GM19324 (cell line): ENCODE data around the gene TCF7L1.
"Not testable (repeated sequence)": the region's sequence is repeated elsewhere in the genome, so short reads cannot be mapped to it uniquely, and the experiment has no call there.

Source experiments
- ATAC-seq: cut with Tn5 transposase; IDR thresholded peaks from one replicate; pipeline ENCODE4 v1.9.1; 2021; ENCODE audit warnings: mild to moderate bottlenecking, moderate library complexity; ENCODE audit not compliant: unreplicated experiment, low FRiP score

Gene TCF7L1

DNA sequence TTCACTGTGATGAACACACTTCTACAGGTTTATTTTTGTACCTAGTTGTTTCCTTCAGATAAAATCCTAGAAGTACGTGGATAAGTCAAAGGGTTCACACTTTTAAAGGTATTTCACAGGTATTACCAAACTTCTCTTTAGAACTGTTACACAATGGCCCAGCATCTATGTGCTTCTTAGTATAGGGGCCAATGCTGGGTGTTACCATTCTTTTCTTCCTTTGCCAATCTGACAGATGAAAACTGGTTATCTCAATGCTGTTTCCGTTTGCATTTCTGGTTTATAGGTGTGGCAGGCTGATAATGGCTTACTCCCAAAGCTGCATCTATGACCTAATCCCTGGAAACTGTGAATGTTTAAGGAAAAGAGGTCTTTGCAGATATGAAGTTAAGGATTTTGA is 2.8 kb upstream of the TCF7L1 start:
- no peak for ATAC-seq

DNA sequence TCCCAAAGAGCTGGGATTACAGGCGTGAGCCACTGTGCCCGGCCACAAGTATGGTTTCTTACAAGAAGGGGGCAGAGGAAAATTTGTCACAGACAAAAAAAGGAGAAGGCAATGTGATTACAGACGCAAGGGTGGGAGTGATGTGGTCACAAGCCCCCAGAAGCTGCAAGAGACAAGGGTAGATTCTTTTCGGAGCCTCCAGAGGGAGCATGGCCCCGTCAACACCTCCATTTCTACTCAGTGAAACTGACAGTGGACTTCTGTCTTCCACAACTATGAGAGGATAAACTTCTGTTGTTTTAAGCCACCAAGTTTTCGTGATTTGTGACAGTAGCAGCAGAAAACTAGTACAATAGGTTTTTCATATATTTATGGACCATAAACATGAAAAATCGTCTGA is 2.1 kb upstream of the TCF7L1 start:
- ATAC-seq = no peak

DNA sequence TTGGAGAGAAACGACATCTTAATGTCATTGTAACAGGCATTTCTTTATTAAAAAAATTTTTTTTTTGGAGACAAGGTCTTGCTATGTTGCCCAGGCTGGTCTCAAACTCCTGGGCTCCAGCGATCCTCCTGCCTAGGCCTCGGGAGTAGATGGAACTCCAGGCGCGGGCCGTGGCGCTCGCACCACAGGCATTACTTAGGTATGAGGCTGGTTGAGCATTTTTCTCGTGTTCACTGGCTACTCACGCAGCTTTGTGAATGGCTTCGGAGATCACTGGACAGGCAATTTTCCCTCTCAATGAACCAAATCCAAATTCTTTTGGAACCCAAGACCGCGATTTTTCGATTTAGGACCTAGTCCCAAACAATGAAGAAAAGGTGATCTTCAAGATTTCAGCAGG is 795 bp upstream of the TCF7L1 start:
- ATAC-seq = no peak

GRCh38 chr2:85133751-85134254 is 611 bp downstream of the TCF7L1 start:
- ATAC-seq = no peak

- no peak for ATAC-seq
Measured at GRCh38 chr2:85134255-85134895, 1.2 kb downstream of the TCF7L1 start.

- no peak for ATAC-seq
Measured at GRCh38 chr2:85134896-85135659, 1.9 kb downstream of the TCF7L1 start.

GRCh38 chr2:85135660-85135914 is 2.4 kb downstream of the TCF7L1 start:
- ATAC-seq = no peak

DNA sequence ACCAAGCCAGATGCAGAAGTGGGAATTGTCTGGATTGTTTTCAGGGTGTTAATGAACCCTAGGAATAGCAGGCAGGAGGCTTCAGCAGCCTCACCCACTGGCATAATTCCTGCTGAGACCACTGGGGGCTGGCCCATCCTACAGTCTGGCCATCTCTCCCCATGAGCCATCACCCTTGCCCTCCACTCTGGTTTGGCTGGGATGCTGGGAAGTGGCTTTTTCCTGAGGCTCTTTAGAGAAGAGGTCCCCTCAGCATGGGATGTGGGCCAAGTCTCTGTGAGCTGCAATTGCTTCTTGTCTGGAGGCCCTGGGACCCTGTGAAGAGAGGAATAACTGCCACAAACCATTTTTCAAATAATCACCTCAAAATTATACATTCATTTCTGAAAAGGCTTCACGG is 4.0 kb downstream of the TCF7L1 start:
- ATAC-seq = no peak

DNA sequence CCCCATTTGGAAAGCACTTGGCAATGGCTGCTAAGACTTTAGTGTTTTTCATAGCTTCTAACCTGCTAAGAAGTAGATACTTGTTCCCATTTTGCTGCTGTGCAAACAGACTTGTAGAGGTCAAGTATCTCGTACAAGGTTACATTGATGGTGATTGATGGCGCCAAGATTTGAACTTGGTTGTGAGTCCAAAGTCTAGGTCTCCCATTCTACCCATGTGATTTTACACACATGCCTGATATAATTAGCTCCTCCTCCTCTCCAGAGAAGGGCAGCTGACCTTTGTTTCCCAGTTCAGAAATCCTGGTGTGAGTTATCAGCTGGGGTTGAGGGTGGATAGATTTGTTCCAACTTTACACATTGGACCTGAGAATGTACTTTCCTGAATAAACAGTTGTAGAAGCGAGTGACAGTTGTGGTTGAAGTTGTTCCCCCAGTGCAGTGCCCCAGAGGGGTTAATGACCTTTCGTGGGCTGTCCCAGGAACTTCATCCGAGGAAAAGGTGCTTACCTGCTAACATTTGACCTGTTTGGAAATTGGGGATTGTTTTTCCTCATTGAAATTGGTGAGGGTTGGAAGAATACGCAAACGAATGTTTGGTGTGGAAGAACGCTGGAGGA is 10.4 kb downstream of the TCF7L1 start:
- no peak for ATAC-seq

- ATAC-seq = no peak
Measured at GRCh38 chr2:85145116-85145820, 12.1 kb downstream of the TCF7L1 start.

DNA sequence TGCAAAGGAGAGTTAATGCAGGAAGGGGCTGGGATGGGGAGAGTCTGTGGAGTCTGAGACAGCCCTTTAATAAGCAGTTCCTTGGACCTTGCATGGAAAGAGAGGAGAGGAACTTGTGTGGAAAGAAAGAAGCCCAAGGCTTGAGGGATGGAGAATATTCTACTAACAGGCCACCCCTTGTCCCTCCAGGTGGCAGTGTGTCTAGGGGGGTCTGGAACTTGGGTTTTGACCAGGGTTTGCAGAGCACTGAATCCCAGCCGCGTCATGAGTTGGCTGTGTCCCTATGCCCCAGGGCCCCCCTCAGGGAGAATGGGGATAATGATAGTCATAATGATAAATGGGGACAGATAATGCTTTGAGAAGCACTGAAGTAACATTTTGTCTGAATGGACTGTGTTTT is 15.0 kb downstream of the TCF7L1 start:
- ATAC-seq = no peak

GRCh38 chr2:85151026-85151425 is 17.8 kb downstream of the TCF7L1 start:
- ATAC-seq = no peak

GRCh38 chr2:85152895-85153294 is 19.7 kb downstream of the TCF7L1 start:
- ATAC-seq = no peak

GRCh38 chr2:85154048-85154753 is 21.0 kb downstream of the TCF7L1 start:
- no peak for ATAC-seq

DNA sequence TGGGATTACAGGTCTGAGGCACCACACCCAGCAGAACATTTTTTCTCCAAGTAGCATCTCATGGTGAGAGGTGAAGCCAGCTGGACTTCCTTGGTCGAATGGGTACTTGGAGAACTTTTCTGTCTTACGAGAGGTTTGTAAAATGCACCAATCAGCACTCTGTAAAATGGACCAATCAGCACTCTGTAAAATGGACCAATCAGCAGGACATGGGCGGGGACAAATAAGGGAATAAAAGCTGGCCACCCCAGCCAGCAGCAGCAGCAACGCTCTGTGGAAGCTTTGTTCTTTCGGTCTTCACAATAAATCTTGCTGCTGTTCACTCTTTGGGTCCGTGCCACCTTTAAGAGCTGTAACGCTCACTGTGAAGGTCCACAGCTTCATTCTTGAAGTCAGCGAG is 21.9 kb downstream of the TCF7L1 start:
- not testable (repeated sequence) for ATAC-seq

GRCh38 chr2:85156153-85156552 is 23.0 kb downstream of the TCF7L1 start:
- ATAC-seq = no peak

GRCh38 chr2:85156619-85157018 is 23.4 kb downstream of the TCF7L1 start:
- ATAC-seq = no peak

GRCh38 chr2:85157345-85157744 is 24.2 kb downstream of the TCF7L1 start:
- no peak for ATAC-seq

DNA sequence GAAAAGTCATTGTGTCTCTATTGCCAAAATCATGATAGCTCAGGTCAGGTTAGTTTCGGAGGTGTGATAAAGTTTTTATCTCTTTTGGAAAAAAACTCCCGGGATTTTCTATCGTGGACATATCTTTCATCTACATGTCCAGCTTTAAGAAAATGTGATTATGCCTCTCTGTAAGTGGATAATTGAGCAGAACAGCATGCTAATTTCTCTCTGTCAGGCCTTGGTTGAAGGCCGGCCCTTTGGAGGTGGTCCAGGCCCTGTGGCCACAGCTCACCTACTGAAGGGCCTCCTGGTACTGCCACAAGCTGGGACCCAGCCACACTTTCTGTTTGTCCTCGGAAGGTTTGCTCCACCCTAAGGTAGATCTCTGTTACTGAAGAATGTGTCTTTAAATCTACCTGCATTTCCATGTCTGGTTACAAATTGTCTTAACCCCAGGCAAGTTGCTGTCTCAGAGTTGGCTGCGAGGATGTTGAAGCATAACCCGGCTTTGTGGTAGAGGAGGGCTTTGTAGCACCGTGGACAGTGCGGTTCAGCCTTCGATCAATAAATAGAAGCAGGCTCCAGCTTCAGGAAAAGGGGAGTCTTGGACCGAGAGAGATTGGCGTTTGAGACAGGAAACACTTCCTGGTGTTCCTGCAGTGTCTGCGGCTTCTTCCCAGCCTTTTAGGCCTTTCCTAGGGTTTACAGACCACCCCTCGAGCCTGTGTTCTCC is 25.5 kb downstream of the TCF7L1 start:
- ATAC-seq = no peak

- no peak for ATAC-seq
Measured at GRCh38 chr2:85159589-85159988, 26.4 kb downstream of the TCF7L1 start.
